Left ventricle myocardium superior (tissue), 1 donor: ENCODE measurements around the gene BCO1. TPM values are rescaled to one million over a fixed set of nuclear protein-coding genes. Genes with fewer than 3 reads are reported as not detected.

Experiments
- ATAC-seq: fragments of 200-7000 bp; cut with Tn5 transposase; one replicate; pipeline ENCODE4 v1.9.1; 2020; ENCODE audit warnings: mild to moderate bottlenecking, moderate library complexity
- DNase-seq: peaks from one replicate; pipeline ENCODE4 v3.0.0-alpha.2; 2020
- intact Hi-C: fragments of 100-400 bp; cut with micrococcal nuclease; formaldehyde crosslinking; loops from one replicate; pipeline ENCODE4 v1.11.0; 2022
- total RNA-seq: library from RNA; stranded (reverse); fragmentation: NEBNext Ultra II Directional; extraction: Animal tissue kit (Norgen Biotek cat#: 25700); gene quantifications from one replicate; pipeline ENCODE4 v1.2.1, GENCODE V29; 2021
- donor health status: DM: no; HTN: yes; CAD: no; lungs with severe emphysema.

The BCO1 gene
- total RNA-seq, 1 donor from 2014 or later: not detected

GRCh38 chr16:81227785-81228184 lies 10.7 kb upstream of the BCO1 start:
- intact Hi-C loops: no loop called here
- ATAC-seq: no peak

DNA sequence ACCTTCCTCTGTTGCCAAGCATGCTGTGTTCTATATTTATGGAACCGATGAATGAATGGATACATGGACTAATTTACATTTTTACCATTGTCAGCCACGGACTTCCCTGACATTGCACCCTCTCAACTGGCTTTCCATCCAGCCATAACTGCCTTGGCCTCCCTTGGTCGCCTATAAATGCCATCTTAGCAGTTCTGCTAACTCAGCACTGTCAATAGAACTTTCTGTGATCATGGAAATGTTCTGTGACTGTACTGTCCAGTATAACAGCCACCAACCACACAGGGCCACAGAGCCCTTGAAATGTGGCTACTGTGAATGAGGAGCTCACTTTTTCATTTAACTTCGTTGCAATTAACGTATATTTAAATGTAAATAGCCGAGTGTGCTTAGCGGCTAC lies 8.7 kb upstream of the BCO1 start:
- ATAC-seq (no peak), DNase-seq (no peak)
- intact Hi-C loops: no loop called here

More at GRCh38 chr16:81227785-81228184, 10.7 kb upstream of the BCO1 start:
- DNase-seq: no peak

DNA sequence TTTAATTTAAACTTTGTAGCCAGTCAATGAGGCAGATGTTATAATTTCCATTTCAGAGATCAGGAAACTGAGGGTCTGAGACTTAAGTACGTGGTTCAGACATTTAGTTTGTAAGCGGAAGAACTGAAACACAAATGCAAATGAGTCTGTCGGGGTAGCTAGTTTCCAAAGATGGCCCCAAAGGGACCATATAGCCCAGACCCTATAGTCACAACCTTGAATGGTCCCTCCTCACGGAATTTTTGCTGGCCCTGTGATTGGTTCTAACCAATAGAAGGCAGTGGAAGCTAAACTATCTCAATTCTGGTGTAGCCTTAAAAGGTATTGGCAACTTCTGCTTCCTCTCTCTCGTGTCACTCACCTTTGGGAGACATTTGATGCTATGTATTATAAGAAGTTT lies 7.5 kb upstream of the BCO1 start:
- DNase-seq (no peak), ATAC-seq (no peak)
- intact Hi-C loops: no loop called here

DNA sequence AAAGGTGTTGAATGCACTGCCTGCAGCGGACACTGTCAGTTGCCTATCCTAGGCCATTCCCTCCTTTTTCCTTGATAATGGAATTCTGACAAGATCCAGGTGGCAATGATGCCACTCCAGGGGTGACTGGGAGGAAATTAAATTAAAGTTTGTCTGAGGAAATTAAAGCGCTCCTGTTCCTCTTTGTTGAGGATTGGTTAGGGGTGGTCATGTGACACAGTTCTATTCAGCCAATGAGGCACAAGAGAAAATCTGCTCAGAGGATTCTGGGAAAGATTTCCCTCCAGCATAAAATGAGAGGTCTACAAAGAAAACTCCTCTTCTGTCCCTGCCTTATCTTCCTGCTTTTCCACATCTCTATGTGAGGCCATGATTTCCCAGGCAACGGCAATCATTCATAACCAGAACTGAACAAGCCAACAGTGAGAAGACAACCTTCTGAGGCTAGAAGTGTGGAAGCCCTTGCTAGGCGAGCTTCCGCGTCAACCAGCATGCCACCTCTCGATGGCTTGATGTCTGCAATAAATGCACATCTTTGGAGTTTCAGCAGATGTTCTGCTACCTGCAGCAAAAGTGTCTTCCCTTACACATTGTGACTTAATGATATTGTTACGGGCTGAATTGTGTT lies 5.6 kb upstream of the BCO1 start:
- DNase-seq (no peak), ATAC-seq (no peak)
- intact Hi-C loops: no loop called here

DNA sequence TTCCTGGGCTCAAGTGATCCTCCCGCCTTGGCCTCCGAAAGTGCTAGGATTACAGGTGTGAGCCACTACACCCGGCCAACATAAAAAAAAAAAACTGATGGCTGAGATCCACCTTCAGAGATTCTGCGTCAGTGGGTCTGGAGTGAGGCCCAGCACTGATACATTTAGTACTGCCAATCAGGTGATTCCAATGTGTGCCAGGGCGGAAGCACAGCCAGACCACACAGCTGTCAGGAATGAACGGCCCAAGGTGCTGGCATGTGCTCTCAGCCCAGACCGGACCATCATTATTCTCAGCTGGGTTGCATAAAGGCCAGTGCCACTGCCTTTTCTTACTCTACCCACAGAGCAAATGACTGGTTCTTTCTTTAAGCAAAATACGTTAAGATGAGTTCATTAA lies 1.2 kb upstream of the BCO1 start:
- DNase-seq: peak; percentile 82
- ATAC-seq: peak; percentile 99
- intact Hi-C loops: no loop called here

- ATAC-seq (no peak), DNase-seq (no peak)
- intact Hi-C loops: no loop called here
Measured at GRCh38 chr16:81237942-81238295, 570 bp upstream of the BCO1 start.

DNA sequence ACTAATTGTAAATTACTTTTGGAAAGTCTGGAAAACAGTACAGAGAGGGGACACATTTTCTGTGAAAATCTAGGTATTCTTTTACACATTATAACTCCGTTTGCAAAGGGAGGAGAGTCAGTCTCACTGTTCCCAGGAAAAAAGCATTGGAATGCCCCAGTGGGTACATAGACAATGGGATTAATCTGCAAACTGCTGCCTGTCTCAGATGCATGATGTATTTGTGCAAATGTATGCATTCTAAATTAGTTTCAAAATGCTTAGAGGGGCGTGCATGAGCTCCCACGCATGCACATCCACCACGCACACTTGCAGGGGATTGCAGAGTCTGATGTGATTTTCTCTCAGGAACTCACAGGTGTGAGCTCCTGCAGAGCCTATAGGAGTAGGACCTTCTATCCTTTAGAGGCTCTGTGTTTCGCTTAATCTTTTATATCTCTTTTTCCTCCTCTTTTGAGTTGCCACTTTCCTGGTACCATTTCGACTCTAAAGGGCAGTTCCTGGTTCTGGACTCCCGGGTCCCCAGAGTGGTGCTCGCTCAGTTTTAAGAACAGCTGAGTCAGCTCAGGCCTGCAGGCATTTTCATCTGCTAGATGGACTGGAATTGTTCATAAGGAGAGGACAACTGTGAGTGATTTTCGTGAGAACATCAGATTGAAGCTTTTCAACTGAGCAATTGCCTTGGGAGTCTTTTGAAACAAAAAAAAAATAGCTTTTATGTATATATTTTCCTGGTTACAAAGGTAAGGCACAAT lies 1.1 kb downstream of the BCO1 start:
- intact Hi-C loops: no loop called here
- DNase-seq: no peak
- no peak for ATAC-seq

GRCh38 chr16:81241706-81242105 lies 3.2 kb downstream of the BCO1 start:
- no peak for ATAC-seq
- no peak for DNase-seq
- intact Hi-C loops: no loop called here

- ATAC-seq: no peak
- intact Hi-C loops: no loop called here
- no peak for DNase-seq
Measured at GRCh38 chr16:81242977-81243618, 4.6 kb downstream of the BCO1 start.

DNA sequence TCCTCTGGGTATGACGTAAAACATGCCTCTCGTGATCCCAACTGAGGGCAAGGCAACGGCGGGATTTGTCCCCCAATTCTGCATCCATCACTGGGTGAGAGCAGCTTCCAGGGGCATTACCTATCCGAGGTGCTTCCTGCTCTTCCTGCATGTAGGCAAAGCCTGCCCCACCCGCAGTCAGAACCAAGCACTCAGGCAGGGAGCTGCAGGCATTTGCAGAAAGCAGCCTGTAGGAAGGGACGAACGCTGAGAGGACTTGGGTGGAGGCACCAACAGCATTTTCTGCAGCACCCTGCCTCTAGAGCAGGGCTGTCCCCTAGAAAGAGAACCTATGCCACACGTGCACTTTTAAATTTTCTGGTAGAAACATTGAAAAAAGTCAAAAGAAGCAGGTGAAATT lies 5.5 kb downstream of the BCO1 start:
- no peak for ATAC-seq
- intact Hi-C loops: no loop called here
- no peak for DNase-seq

GRCh38 chr16:81251871-81252270 lies 13.4 kb downstream of the BCO1 start:
- intact Hi-C loops: no loop called here
- DNase-seq (no peak), ATAC-seq (no peak)

DNA sequence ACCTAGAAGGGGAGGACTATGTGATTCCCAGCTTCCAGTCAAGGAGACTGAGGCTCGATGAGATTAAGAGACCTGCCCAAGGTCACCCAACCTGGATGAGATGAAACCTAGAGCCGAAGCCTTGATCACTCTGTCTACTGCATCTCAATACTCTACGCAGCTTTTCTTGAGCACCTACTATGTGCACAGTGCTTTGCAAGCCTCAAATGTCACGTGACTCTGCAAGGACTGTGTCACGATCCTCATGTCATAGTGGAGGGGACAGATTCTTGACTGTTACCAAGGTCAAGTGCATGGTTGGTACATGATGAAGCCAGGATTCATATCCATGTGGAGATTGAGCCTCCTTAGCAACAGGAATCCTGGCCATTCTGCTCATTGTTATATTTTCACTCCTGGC lies 14.7 kb downstream of the BCO1 start:
- ATAC-seq (no peak), DNase-seq (no peak)
- intact Hi-C loops: no loop called here

- intact Hi-C loops: no loop called here
- no peak for DNase-seq
- ATAC-seq: no peak
Measured at GRCh38 chr16:81254922-81255526, 16.5 kb downstream of the BCO1 start.

DNA sequence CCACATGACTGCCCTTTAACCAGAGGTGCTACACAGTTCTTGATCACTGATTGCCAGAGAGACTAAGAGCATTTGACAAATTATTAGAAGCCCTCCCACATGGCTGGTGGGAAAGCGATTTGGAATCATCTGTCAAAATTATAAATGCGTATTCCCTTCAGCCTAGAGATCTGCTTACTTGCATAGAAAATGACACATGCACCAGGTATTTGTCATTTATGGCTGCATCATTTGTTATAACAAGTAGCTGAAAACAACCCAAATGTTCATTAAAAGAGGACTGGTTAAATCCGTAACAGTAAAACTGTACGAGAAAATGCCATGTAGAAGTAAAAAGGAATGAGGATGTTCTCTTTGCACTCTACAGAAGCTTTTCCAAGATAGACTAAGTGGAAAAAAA lies 21.4 kb downstream of the BCO1 start:
- intact Hi-C loops: no loop called here
- no peak for ATAC-seq

DNA sequence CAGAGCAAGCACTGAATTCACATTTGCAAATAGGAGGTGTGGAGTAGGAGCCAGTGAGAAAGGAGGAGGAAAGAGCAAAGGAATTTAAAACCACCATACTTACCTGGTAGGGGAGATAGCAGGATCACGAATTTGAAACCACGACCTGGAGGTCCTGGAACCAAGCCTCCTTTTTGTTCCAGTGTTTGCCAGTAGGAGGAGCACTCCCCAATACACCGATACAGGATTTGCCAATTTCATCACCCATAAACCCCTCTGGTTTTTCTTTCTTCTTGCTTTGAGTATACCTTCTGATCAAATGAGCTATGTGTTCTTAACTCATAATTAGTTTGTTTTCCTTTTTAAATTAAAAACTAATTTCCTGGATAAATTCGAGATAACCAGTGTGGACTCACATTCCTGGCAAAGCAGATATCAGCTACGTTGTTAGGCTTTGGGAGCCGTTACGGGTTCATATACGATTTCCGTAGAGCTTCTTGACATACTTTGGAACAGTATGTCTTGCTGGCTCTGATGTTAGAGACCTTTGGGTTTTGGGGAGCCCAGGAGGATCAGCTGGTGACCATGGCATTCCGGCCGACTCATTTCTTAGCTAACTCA lies 22.7 kb downstream of the BCO1 start:
- intact Hi-C loops: no loop called here
- DNase-seq (no peak), ATAC-seq (no peak)

More for the DNA sequence above, 21.4 kb downstream of the BCO1 start:
- no peak for DNase-seq

DNA sequence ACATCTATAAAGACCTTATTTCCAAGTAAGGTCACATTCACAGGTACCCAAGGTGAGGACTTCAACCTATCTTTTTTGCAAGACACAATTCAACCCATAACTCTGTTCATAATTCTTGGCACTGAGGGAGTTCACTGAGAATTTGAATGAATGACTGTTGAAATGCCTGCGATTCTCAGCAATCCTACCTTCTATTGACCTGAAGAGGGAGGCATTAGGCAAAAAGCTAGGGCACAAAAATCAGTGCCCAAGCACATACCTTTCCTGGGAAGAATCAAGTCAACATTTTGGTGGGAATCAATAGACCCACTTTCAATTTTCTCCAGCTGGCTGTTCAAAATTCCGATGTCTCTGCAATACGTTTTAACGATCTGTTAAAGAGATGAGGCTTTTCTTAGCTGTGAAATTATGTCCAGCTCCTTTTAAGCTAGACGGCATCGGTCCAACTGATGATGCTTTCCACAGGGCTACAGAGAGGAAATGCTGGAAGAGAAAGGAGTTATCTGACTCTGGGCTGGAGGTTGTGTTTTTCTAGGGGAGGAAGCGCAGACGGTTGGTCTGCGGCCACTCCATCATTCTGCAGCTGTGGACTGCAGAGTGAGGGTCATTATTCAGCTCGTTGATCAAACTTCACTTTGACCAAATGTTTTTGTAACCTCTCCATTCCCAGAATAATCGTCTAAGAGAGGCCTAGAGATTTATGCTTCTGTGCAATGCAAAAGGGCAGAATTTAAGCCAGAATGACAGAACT lies 25.2 kb downstream of the BCO1 start:
- ATAC-seq (no peak), DNase-seq (no peak)
- intact Hi-C loops: no loop called here

GRCh38 chr16:81264386-81264785 lies 25.9 kb downstream of the BCO1 start:
- ATAC-seq (no peak), DNase-seq (no peak)
- intact Hi-C loops: no loop called here

GRCh38 chr16:81265052-81265451 lies 26.6 kb downstream of the BCO1 start:
- intact Hi-C loops: no loop called here
- ATAC-seq (no peak), DNase-seq (no peak)
